Hepatocyte (in vitro differentiated cells): Measurements from ENCODE around the gene PLXNB2.

ENCODE experiments used
- CTCF ChIP-seq: fragments of 200-600 bp; sonication (generic); IDR thresholded peaks from 2 replicates; pipeline ENCODE4 v1.5.1; 2016; ENCODE audit warnings: antibody characterized with exemption, mild to moderate bottlenecking; ENCODE audit not compliant: poor library complexity
- EZH2 ChIP-seq: fragments of 200-600 bp; sonication (generic); IDR thresholded peaks from 2 replicates; pipeline ENCODE4 v1.6.1; 2016; ENCODE audit warnings: antibody characterized with exemption, mild to moderate bottlenecking, borderline replicate concordance
- EZH2phosphoT487 ChIP-seq: fragments of 200-600 bp; sonication (generic); IDR thresholded peaks from one replicate; pipeline ENCODE4 v1.6.1; 2018; ENCODE audit warnings: antibody characterized with exemption, mild to moderate bottlenecking, low read depth, moderate library complexity; ENCODE audit not compliant: unreplicated experiment, severe bottlenecking

GRCh38 chr22:50314455-50315288, 7.2 kb upstream of the PLXNB2 start:
- no peak for TF ChIP-seq CTCF
- TF ChIP-seq EZH2, result no peak
- no peak for TF ChIP-seq EZH2phosphoT487
